ENCODE results near the gene PTPRM. TPM values are rescaled to one million over a fixed set of nuclear protein-coding genes. Genes with fewer than 3 reads are reported as not detected.

Gene PTPRM
- total RNA-seq, 1 donor from 2014 or later = 65.5 TPM

DNA sequence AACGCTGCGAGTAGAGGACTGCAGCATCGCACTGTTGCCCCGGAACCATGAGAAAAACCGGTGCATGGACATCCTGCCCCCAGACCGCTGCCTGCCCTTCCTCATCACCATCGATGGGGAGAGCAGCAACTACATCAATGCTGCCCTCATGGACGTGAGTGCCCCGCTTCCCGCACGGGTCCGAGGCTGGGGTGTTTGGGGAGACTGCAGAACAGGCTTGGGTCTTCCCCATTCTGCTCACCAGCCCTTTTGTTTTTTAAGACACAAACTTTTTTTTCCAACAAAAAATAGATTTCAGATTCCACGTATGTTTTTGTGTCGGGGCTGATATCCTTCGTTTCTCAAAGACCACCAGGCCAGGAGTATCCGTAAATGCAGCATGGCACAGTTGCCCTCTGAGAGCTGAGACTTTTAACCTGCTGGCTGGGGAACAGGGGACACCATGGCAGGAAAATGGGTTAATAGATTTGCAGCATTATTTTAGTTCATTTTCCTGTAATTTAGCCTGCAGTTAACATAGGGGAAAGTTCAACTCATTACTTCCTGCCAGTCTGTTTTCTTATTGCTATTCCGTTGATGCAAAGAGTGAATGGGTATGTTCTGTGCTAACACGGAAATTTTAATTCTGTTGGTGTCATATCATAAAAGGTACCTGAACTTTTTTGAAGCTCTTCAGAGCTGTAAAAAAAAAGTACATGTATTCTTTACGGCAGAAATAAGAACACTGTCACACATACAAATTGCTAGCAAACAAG, 812.2 kb downstream of the PTPRM start:
- no peaks in the 10 kb centered on the region for H3K27me3 ChIP-seq (ENCODE audit: control insufficient read depth, insufficient read depth, low read length)
- DNase-seq (ENCODE audit: low read depth) = no peak
- peaks cover 3% of the 10 kb centered on the region for H3K36me3 ChIP-seq (ENCODE audit: control insufficient read depth, insufficient read depth, low read length)
- TF ChIP-seq, protein P1, sequence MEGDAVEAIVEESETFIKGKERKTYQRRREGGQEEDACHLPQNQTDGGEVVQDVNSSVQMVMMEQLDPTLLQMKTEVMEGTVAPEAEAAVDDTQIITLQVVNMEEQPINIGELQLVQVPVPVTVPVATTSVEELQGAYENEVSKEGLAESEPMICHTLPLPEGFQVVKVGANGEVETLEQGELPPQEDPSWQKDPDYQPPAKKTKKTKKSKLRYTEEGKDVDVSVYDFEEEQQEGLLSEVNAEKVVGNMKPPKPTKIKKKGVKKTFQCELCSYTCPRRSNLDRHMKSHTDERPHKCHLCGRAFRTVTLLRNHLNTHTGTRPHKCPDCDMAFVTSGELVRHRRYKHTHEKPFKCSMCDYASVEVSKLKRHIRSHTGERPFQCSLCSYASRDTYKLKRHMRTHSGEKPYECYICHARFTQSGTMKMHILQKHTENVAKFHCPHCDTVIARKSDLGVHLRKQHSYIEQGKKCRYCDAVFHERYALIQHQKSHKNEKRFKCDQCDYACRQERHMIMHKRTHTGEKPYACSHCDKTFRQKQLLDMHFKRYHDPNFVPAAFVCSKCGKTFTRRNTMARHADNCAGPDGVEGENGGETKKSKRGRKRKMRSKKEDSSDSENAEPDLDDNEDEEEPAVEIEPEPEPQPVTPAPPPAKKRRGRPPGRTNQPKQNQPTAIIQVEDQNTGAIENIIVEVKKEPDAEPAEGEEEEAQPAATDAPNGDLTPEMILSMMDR (IDR thresholded peaks at IDR 0.05; ENCODE audit: insufficient read depth, low read length, poor library complexity, severe bottlenecking) = no peak
- H3K4me3 ChIP-seq (ENCODE audit: low read depth, low read length) = no peak overlapping the region

DNA sequence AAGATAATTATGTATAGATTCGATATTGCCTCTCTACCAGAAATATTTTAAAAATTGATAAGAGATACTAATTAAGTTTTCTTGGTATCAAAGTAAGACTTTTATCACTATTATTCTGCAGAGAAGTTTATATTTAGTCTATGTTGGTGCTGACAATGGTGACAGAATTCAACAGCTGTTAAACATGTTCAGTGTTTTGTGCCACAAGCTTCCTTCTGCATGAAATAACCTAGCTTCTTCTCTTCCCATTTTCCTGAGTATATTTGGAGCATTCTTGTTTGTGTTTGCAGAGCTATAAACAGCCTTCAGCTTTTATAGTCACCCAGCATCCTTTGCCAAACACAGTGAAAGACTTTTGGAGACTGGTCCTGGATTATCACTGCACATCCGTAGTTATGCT, 812.9 kb downstream of the PTPRM start:
- TF ChIP-seq, protein P1 (IDR thresholded peaks at IDR 0.05; ENCODE audit: insufficient read depth, low read length, poor library complexity, severe bottlenecking) = no peak
- peaks cover 3% of the 10 kb centered on the region for H3K36me3 ChIP-seq (ENCODE audit: control insufficient read depth, insufficient read depth, low read length)
- no peak for DNase-seq (ENCODE audit: low read depth)
- H3K27me3 ChIP-seq (ENCODE audit: control insufficient read depth, insufficient read depth, low read length) = no peaks in the 10 kb centered on the region
- H3K4me3 ChIP-seq (ENCODE audit: low read depth, low read length) = no peak overlapping the region

DNA sequence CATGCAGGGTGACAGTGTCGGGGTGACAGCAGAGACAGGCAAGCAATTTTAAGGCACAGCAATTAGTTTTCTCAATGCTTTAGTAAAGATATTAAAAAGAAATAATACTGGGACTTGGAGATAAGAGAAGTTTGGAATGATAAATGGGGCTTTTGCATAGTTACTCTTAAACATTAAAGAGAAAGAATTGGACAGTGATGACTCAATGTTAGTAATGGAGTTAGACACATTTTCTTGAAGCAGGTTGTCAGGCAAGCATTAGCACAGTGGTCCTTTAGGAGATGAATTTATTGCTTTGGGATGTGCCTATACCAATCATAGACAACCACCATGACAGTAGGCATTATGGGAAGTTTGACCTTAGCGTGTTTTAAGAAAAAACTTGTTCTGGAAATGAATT, 813.8 kb downstream of the PTPRM start:
- TF ChIP-seq, protein P1 (IDR thresholded peaks at IDR 0.05; ENCODE audit: insufficient read depth, low read length, poor library complexity, severe bottlenecking) = no peak
- Histone ChIP-seq H3K4me3 (ENCODE audit: low read depth, low read length) (no peak overlapping the region), H3K36me3 (ENCODE audit: control insufficient read depth, insufficient read depth, low read length) (peaks cover 3% of the 10 kb centered on the region), H3K27me3 (ENCODE audit: control insufficient read depth, insufficient read depth, low read length) (no peaks in the 10 kb centered on the region)
- no peak for DNase-seq (ENCODE audit: low read depth)

DNA sequence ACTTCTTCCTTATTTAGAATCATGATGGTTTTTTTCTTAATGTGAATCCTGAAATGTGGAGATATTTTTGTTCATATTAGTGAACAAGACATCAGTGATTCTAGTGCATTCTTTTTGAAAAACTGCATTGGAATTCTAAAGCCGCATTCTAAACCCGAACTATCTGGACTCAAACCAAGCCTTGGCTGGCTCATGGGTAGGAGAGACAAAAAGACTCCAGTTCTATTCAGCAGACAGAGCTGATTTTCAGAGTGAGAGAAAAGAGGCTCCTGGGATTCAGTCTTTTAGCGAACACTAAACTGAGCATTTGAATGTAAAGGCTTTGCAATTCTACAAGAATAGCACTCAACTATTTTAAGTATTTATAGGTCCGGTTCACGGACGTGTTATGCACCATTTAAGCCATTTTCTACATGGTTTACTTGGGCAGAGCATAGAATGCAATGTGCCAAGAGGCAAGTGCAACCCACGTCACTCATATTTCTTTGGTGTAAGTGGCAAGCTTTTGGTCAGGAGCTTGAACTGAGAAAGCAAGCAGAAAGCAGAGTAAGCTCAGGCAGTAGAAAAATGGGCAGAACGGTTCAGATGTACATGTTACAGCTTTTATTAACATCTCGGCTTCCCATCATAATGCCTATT, 814.8 kb downstream of the PTPRM start:
- Histone ChIP-seq H3K36me3 (ENCODE audit: control insufficient read depth, insufficient read depth, low read length) (peaks cover 3% of the 10 kb centered on the region), H3K27me3 (ENCODE audit: control insufficient read depth, insufficient read depth, low read length) (no peaks in the 10 kb centered on the region), H3K4me3 (ENCODE audit: low read depth, low read length) (no peak overlapping the region)
- no peak for DNase-seq (ENCODE audit: low read depth)
- TF ChIP-seq, protein P1 (IDR thresholded peaks at IDR 0.05; ENCODE audit: insufficient read depth, low read length, poor library complexity, severe bottlenecking) = no peak

DNA sequence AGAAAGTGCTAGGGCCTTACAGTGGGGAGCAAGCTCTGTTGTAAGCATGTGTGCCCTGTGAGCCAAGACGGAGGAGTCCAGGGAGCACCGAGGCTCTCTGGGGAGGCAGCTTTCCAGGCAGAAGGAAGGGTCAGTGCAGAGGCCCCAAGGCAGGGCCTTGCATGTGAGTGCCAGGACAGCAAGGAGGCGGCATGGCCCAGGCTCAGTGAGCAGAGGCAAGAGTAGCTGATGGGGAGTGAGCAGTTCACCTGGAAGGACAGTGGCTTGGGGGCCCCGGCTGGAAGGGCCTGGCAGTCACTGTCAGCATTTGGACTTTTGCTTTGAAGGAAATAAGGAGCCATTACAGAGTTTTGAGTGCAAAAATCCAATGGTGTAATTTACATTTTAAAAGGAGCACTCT, 818.3 kb downstream of the PTPRM start:
- H3K4me3 ChIP-seq (ENCODE audit: low read depth, low read length) = no peak overlapping the region
- TF ChIP-seq, protein P1 (IDR thresholded peaks at IDR 0.05; ENCODE audit: insufficient read depth, low read length, poor library complexity, severe bottlenecking) = no peak
- H3K36me3 ChIP-seq (ENCODE audit: control insufficient read depth, insufficient read depth, low read length) = no peaks in the 10 kb centered on the region
- no peaks in the 10 kb centered on the region for H3K27me3 ChIP-seq (ENCODE audit: control insufficient read depth, insufficient read depth, low read length)
- no peak for DNase-seq (ENCODE audit: low read depth)
